Measurements from ENCODE around the gene CAPN9.
"Not testable (repeated sequence)": the region's sequence is repeated elsewhere in the genome, so short reads cannot be mapped to it uniquely, and the experiment has no call there.

CAPN9 gene

DNA sequence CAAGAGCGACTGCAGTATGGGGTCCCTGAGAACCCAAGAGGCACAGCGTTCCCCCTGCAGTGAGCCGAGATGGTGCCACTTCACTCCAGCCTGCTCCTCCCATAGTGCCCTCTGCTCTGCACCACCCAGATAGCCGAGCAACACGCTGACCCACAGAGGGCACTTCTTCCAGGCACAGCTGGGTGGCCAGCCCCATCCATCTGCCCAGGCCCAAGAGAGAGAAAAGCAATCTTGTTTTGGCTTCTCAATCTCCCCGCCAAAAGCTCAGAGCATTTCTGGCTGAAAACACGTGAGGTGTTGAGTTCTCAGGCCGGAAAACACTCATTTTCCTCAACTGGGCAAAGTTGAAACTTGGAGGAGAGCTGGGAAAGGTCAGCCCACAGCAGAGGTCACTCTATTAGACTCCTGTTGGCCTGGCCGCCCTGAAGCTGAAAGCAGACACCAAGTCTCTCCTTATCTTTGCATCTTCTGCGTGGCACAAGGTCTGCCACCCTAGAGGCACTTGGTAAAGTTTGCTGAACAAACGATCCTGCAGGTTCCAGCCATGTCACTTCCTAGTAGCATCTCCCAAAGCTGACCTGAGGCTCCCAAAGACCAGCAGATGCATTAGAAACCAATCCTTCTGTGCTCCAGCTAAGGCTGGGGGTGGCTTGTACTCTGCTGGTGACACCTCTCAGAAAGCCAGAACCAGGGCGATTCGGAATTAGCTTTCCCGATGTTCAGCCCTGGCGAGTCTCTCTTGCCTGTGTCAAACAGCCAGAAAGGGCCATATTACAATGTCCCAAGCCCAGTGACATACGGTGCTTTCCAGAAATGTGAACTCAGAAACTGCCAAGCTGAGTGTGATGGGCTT is 10.9 kb downstream of the CAPN9 start:
- Histone ChIP-seq H3K4me3 (ENCODE audit: insufficient read depth, low read depth, low read length) (no peak overlapping the region), H3K36me3 (ENCODE audit: control insufficient read depth, insufficient read depth, low read length) (no peaks in the 10 kb centered on the region), H3K27me3 (ENCODE audit: control insufficient read depth, insufficient read depth, low read length, poor library complexity, severe bottlenecking) (no peaks in the 10 kb centered on the region), H3K4me1 (ENCODE audit: control insufficient read depth, insufficient read depth, low read length) (peaks cover 15% of the 10 kb centered on the region), H3K9me3 (ENCODE audit: control insufficient read depth, low read length) (no peaks in the 10 kb centered on the region), H3K27ac (ENCODE audit: insufficient read depth, low read depth, low read length, poor library complexity, severe bottlenecking) (no peak overlapping the region)
- 81 to 82% methylated on average over 16 of the region's 16 CpGs for WGBS, 2 experiments

DNA sequence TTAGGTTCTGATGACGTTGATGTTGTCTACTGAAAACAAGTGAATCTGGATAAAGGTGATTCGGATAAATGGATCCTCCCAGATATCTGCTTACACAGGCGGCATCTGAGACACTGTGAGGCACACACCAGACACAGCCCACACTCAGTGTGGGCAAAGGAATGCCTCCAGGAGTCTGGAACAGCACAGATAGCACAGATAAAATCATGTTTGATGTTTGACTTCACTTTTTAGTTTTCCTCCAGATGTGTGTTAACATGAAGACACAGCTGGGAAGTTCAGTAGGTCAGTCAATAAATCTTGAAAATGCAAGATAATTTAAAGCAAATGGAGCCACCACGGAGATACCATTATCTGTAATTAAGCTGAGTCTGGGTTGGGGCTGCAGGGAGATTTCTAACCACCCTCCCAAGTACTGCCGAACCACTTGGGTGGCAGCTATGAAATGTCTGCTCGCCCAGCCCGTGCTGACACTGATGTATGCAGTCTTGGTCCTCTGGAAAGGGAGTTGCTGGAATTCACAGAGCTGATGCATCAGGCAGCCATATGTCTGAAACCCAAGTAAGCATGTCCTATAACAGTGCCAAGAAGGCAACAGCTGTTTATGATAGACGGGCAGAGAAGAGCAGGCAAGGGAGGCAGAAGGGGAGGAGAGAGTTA is 11.7 kb downstream of the CAPN9 start:
- Histone ChIP-seq H3K9me3 (ENCODE audit: control insufficient read depth, low read length) (no peaks in the 10 kb centered on the region), H3K36me3 (ENCODE audit: control insufficient read depth, insufficient read depth, low read length) (no peaks in the 10 kb centered on the region), H3K27ac (ENCODE audit: insufficient read depth, low read depth, low read length, poor library complexity, severe bottlenecking) (no peak overlapping the region), H3K4me3 (ENCODE audit: insufficient read depth, low read depth, low read length) (no peak overlapping the region), H3K4me1 (ENCODE audit: control insufficient read depth, insufficient read depth, low read length) (peaks cover 10% of the 10 kb centered on the region), H3K27me3 (ENCODE audit: control insufficient read depth, insufficient read depth, low read length, poor library complexity, severe bottlenecking) (no peaks in the 10 kb centered on the region)
- whole genome bisulfite sequencing, 2 experiments, result 85 to 87% methylated on average over 8 of the region's 8 CpGs

DNA sequence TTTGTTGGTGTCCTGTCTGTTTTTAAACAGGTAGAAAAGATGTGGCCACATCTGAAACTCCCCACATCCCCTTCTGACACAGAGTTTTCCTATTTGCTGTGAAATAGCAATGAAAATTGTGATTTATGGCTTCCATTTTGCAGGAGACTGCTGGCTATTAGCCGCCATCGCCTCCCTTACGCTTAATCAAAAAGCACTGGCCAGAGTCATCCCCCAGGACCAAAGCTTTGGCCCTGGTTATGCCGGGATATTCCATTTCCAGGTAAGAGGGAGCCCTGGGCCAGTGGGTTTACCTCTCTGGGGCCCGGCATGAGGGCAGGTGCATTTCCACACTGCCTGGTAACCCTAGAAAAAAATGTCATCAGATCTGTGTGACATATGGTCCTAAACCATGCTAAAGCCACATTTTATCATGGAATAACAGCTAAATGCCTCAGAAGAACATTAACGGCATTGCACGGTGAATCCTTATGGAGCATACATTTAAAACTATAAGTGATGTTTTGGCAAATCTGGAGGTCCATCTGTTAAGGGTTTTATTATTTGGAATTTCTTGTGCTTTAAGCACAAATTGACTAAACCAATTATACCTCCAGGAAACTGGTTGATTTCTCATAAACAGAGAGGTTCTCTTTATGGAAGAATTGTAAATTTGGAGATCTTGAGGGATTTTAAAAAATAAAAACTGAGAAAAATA is 12.3 kb downstream of the CAPN9 start:
- Histone ChIP-seq H3K4me3 (ENCODE audit: insufficient read depth, low read depth, low read length) (no peak overlapping the region), H3K36me3 (ENCODE audit: control insufficient read depth, insufficient read depth, low read length) (no peaks in the 10 kb centered on the region), H3K4me1 (ENCODE audit: control insufficient read depth, insufficient read depth, low read length) (peaks cover 10% of the 10 kb centered on the region), H3K9me3 (ENCODE audit: control insufficient read depth, low read length) (no peaks in the 10 kb centered on the region), H3K27ac (ENCODE audit: insufficient read depth, low read depth, low read length, poor library complexity, severe bottlenecking) (no peak overlapping the region), H3K27me3 (ENCODE audit: control insufficient read depth, insufficient read depth, low read length, poor library complexity, severe bottlenecking) (no peaks in the 10 kb centered on the region)
- 95 to 98% methylated on average over 7 of the region's 7 CpGs for WGBS, 2 experiments

DNA sequence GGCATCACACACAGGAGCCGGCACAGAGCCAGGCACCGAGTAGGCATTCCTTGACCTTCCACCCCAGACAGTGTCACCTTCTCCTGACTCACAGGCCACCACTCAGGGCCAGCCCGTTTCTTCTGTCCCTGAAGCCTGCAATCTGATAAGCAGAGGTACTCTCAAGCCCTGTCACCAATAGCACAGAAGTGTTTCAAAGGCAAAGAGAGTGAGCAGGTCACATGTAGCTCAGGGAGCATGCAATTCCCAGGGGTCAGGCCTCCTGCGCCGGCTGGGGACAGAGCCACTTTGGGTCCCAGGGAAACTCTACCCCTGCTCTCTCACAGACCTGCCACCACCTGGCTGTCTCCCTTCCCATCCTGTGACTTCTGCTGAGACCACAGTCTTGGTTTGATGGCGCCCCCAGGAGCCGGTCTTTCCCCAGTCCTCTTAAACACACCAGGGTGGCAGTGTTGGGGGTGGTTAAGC is 13.2 kb downstream of the CAPN9 start:
- H3K36me3 ChIP-seq (ENCODE audit: control insufficient read depth, insufficient read depth, low read length), result no peaks in the 10 kb centered on the region
- 78 to 80% methylated on average over 7 of the region's 7 CpGs for WGBS, 2 experiments
- H3K9me3 ChIP-seq (ENCODE audit: control insufficient read depth, low read length), result no peaks in the 10 kb centered on the region
- H3K27me3 ChIP-seq (ENCODE audit: control insufficient read depth, insufficient read depth, low read length, poor library complexity, severe bottlenecking), result no peaks in the 10 kb centered on the region
- H3K4me3 ChIP-seq (ENCODE audit: insufficient read depth, low read depth, low read length), result no peak overlapping the region
- peaks cover 10% of the 10 kb centered on the region for H3K4me1 ChIP-seq (ENCODE audit: control insufficient read depth, insufficient read depth, low read length)
- H3K27ac ChIP-seq (ENCODE audit: insufficient read depth, low read depth, low read length, poor library complexity, severe bottlenecking), result no peak overlapping the region

DNA sequence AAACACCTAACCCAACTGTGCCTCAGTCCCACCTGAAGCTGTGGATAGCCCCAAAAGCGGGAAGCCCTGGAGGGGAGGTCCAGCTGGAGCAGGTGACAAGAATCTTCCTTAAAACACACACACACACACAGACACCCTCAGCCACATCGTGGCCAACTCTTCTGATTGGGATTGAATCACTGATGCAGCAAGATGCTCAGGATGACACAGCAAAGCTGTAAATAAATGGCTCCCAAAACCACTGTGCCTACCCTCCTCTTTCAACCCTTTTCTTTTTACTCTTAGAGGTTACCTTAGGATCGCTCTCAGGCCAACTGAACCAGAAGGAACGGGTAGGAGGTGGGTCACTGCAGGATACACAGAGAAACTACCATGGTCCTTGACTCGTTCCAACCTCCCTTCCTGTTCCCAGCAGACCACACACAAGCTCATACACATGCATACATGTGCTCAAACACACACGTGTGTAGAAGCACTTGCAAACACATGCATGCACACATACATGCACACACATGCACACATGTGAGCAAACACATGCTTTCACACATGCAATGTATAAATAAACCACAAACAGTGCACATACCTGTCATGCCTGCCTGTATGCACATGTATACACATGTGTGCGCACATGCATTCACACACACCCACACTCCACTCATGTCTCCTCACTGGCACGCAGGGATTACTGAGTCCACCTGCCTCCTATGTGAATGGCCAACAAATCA is 14.4 kb downstream of the CAPN9 start:
- H3K4me1 ChIP-seq (ENCODE audit: control insufficient read depth, insufficient read depth, low read length), result peaks cover 10% of the 10 kb centered on the region
- no peaks in the 10 kb centered on the region for H3K27me3 ChIP-seq (ENCODE audit: control insufficient read depth, insufficient read depth, low read length, poor library complexity, severe bottlenecking)
- H3K9me3 ChIP-seq (ENCODE audit: control insufficient read depth, low read length), result no peaks in the 10 kb centered on the region
- no peak overlapping the region for H3K4me3 ChIP-seq (ENCODE audit: insufficient read depth, low read depth, low read length)
- WGBS, 2 experiments, result 90 to 91% methylated on average over 8 of the region's 8 CpGs
- no peaks in the 10 kb centered on the region for H3K36me3 ChIP-seq (ENCODE audit: control insufficient read depth, insufficient read depth, low read length)
- H3K27ac ChIP-seq (ENCODE audit: insufficient read depth, low read depth, low read length, poor library complexity, severe bottlenecking), result no peak overlapping the region

DNA sequence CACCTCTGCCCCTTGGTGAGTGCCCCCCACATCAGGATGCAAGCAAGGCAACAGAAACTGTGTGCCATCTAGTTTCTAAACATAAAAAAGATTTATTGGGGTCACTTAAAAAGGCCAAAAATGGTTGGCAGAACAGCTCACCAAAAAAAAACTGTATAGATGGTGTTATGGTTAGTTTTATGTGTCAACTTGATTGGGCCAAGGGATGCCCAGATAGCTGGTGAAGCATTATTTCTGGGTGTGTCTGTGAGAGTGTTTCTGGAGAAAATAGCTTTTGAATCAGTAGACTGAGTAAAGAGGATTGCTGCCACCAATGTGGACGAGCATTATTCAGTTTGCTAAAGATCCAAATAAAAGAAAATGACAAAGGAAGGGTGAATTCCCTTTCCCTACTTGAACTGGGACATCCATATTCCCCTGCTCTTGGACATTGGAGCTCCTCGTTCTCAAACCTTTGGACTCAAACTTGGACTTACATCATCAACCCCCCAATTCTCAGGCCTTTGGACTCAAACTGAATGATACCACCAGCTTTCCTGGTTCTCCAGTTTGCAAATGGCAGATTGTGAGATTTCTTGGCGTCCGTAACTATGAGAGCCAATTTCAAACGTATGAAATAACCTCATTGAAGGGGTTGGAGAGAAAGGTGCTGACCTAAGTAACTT is 16.9 kb downstream of the CAPN9 start:
- no peak overlapping the region for H3K4me3 ChIP-seq (ENCODE audit: insufficient read depth, low read depth, low read length)
- H3K4me1 ChIP-seq (ENCODE audit: control insufficient read depth, insufficient read depth, low read length), result peaks cover 10% of the 10 kb centered on the region
- no peaks in the 10 kb centered on the region for H3K9me3 ChIP-seq (ENCODE audit: control insufficient read depth, low read length)
- no peaks in the 10 kb centered on the region for H3K27me3 ChIP-seq (ENCODE audit: control insufficient read depth, insufficient read depth, low read length, poor library complexity, severe bottlenecking)
- H3K27ac ChIP-seq (ENCODE audit: insufficient read depth, low read depth, low read length, poor library complexity, severe bottlenecking), result no peak overlapping the region
- no peaks in the 10 kb centered on the region for H3K36me3 ChIP-seq (ENCODE audit: control insufficient read depth, insufficient read depth, low read length)
- 91 to 92% methylated on average over 5 of the region's 5 CpGs for WGBS, 2 experiments

DNA sequence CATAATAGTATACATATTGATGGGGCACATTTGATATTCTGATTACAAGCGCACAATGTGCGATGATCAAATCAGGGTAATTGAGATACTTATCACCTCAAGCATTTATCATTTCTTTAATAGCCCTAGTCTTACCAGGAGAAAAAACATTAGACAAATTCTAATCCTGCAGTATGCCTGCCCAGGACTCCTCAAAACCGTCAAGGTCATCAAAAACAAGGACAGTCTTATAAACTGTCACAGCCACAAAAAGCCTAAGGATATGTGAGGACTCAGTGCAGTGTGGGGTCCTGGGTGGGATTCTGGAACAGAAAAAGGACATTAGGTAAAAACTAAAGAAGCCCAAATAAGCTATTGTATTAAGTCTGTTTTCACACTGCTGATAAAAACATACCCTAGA is 19.1 kb downstream of the CAPN9 start:
- H3K27ac ChIP-seq (ENCODE audit: insufficient read depth, low read depth, low read length, poor library complexity, severe bottlenecking), result no peak overlapping the region
- H3K9me3 ChIP-seq (ENCODE audit: control insufficient read depth, low read length), result no peaks in the 10 kb centered on the region
- 92 to 95% methylated on average over 3 of the region's 3 CpGs for WGBS, 2 experiments
- H3K27me3 ChIP-seq (ENCODE audit: control insufficient read depth, insufficient read depth, low read length, poor library complexity, severe bottlenecking), result no peaks in the 10 kb centered on the region
- no peaks in the 10 kb centered on the region for H3K4me1 ChIP-seq (ENCODE audit: control insufficient read depth, insufficient read depth, low read length)
- H3K4me3 ChIP-seq (ENCODE audit: insufficient read depth, low read depth, low read length), result no peak overlapping the region
- H3K36me3 ChIP-seq (ENCODE audit: control insufficient read depth, insufficient read depth, low read length), result no peaks in the 10 kb centered on the region

DNA sequence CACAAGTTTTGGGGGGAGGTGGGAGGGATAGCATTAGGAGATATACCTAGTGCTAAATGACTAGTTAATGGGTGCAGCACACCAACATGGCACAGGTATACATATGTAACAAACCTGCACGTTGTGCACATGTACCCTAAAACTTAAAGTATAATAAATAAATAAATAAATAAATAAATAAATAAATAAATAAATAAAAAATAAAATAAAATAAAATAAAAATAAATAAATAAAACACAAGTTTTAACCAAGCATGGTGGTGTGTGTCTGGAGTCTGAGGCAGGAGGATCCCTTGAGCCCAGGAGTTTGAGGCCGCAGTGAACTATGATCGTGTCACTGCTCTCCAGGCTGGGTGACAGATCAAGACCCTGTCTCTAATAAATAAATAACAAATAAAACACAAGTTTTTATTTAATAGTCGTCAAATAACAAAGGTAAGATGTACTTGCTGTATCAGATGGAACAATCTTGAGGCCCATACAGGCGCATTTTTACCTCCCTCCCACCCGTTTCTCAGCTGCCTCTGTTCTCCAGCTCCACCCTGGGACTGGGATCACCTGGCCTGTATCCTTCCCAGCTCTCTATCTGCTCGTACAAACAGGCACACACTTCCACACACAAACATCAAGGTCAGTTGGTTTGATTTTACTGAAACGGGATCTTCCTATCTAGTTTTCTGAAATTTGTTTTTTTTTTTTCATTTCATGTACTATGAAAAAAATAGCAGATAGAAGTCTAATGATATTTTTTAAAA is 20.8 kb downstream of the CAPN9 start:
- not testable (repeated sequence) for H3K27me3 ChIP-seq (ENCODE audit: control insufficient read depth, insufficient read depth, low read length, poor library complexity, severe bottlenecking); H3K9me3 ChIP-seq (ENCODE audit: control insufficient read depth, low read length); H3K27ac ChIP-seq (ENCODE audit: insufficient read depth, low read depth, low read length, poor library complexity, severe bottlenecking); H3K4me1 ChIP-seq (ENCODE audit: control insufficient read depth, insufficient read depth, low read length); H3K4me3 ChIP-seq (ENCODE audit: insufficient read depth, low read depth, low read length); H3K36me3 ChIP-seq (ENCODE audit: control insufficient read depth, insufficient read depth, low read length)
- 89 to 93% methylated on average over 6 of the region's 8 CpGs for WGBS, 2 experiments

DNA sequence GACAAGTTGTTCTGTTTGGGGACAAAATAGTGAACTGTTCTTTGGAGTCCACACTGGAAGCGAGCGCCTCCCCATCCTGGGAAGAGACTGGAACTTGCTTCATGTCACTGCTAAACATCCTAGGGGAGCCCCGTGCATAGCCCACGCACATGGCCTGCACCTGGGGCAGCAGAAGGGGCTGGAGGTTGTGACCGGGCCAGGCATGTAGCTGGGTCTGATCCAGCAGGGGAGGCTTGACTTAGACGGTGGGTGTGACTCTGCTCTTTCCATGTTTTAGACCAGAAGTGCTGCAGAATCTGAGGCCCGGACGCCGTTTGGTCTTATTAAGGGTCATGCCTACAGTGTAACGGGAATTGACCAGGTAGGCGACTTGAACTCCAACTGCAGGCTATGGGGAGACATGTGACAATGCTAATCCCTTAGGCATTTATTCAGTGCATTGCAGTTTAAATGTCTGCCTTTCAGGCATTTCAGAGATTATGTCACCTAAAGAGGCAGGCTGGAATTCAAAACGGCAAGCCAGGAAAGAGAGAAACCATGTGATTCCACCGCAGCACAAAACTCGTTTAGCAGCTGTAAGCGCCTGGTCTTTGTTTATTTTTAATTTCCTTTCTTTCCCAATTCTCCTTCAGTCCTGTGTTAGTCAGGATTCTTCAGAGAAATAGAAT is 21.8 kb downstream of the CAPN9 start:
- no peak overlapping the region for H3K4me3 ChIP-seq (ENCODE audit: insufficient read depth, low read depth, low read length)
- H3K36me3 ChIP-seq (ENCODE audit: control insufficient read depth, insufficient read depth, low read length), result no peaks in the 10 kb centered on the region
- no peaks in the 10 kb centered on the region for H3K4me1 ChIP-seq (ENCODE audit: control insufficient read depth, insufficient read depth, low read length)
- H3K27me3 ChIP-seq (ENCODE audit: control insufficient read depth, insufficient read depth, low read length, poor library complexity, severe bottlenecking), result no peaks in the 10 kb centered on the region
- no peaks in the 10 kb centered on the region for H3K9me3 ChIP-seq (ENCODE audit: control insufficient read depth, low read length)
- whole genome bisulfite sequencing, 2 experiments, result 88 to 89% methylated on average over 15 of the region's 15 CpGs
- H3K27ac ChIP-seq (ENCODE audit: insufficient read depth, low read depth, low read length, poor library complexity, severe bottlenecking), result no peak overlapping the region
